Cardiac muscle cell (in vitro differentiated cells and primary cell): ENCODE data around the gene NLRP14. TPM values are rescaled to one million over a fixed set of nuclear protein-coding genes. Genes with fewer than 3 reads are reported as not detected.
A peak's percentile ranks its signal among the peaks of the same experiment; 100 is the strongest.

ENCODE experiments used
- DNase-seq, 2 donors: peaks; one replicate each; pipeline versions ENCODE4 v3.0.0 to v3.0.0-alpha.2; 2010 to 2017; ENCODE audit warnings: low read depth in 1 of 2, low spot score in 1 of 2
- H3K27ac ChIP-seq: fragments of 200-600 bp; sonication (generic); 2 replicates; pipeline ENCODE4 v1.5.1; 2016
- H3K27me3 ChIP-seq: fragments of 200-600 bp; sonication (generic); 2 replicates; pipeline ENCODE4 v1.6.0; 2016; ENCODE audit warnings: control low read depth
- H3K36me3 ChIP-seq: fragments of 200-600 bp; sonication (generic); 2 replicates; pipeline ENCODE4 v1.5.1; 2016; ENCODE audit warnings: control low read depth
- H3K4me1 ChIP-seq: fragments of 200-600 bp; sonication (generic); 2 replicates; pipeline ENCODE4 v1.8.1; 2017; ENCODE audit warnings: low read depth, mild to moderate bottlenecking, mixed run types
- H3K4me3 ChIP-seq: fragments of 200-600 bp; sonication (generic); 2 replicates; pipeline ENCODE4 v1.5.1; 2016; ENCODE audit warnings: mild to moderate bottlenecking
- H3K9me3 ChIP-seq: fragments of 200-600 bp; sonication (generic); 2 replicates; pipeline ENCODE4 v1.5.1; 2017; ENCODE audit warnings: low read depth, mild to moderate bottlenecking, control low read depth
- polyA plus RNA-seq: library from polyadenylated mRNA; unstranded; fragments of >200 nt; fragmentation: Nextera tagmentation; extraction: Ambion mirVana; gene quantifications from 2 replicates; pipeline ENCODE4 v1.2.1, GENCODE V29; 2016
- total RNA-seq: library from RNA; depleted of rRNA; stranded (reverse); fragments of >200 nt; gene quantifications from 2 replicates; pipeline ENCODE4 v1.2.3, GENCODE V29; 2016
- TF ChIP-seq, protein P1 (sequence below): IDR thresholded peaks from 2 replicates; pipeline ENCODE4 v1.5.1; 2012; ENCODE audit warnings: low read depth, mild to moderate bottlenecking, low read length

NLRP14 gene
- total and polyA plus RNA-seq, 2 experiments from 2014 or later, result 0.92 to 1.0 TPM

DNA sequence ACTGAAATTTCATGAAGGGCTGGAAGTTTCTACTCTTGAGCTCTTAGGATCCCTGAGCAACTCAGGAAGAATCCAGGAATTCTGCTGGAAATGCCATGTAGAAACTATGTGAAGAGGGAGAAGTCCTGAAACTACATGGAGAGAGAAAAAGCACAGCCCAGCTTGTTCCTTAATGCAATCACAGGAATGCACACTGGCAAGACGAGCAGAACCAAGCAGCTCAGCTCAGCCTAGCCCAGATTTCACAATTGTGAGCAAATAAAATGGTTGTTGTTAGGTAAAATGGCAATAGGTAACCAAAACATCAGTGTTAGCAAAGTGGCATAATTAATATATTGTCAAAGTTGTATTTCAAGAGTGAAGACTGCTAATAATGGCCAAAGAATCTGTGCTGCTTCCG is 28.3 kb upstream of the NLRP14 start:
- no peaks in the 10 kb centered on the region for H3K9me3 ChIP-seq
- no peak overlapping the region for H3K27ac ChIP-seq
- DNase-seq, result peak in 1 of 2 donors; percentile 25
- H3K4me3 ChIP-seq, result no peak overlapping the region
- no peaks in the 10 kb centered on the region for H3K36me3 ChIP-seq
- TF ChIP-seq, protein P1, sequence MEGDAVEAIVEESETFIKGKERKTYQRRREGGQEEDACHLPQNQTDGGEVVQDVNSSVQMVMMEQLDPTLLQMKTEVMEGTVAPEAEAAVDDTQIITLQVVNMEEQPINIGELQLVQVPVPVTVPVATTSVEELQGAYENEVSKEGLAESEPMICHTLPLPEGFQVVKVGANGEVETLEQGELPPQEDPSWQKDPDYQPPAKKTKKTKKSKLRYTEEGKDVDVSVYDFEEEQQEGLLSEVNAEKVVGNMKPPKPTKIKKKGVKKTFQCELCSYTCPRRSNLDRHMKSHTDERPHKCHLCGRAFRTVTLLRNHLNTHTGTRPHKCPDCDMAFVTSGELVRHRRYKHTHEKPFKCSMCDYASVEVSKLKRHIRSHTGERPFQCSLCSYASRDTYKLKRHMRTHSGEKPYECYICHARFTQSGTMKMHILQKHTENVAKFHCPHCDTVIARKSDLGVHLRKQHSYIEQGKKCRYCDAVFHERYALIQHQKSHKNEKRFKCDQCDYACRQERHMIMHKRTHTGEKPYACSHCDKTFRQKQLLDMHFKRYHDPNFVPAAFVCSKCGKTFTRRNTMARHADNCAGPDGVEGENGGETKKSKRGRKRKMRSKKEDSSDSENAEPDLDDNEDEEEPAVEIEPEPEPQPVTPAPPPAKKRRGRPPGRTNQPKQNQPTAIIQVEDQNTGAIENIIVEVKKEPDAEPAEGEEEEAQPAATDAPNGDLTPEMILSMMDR, result no peak
- H3K27me3 ChIP-seq, result no peaks in the 10 kb centered on the region
- no peaks in the 10 kb centered on the region for H3K4me1 ChIP-seq

DNA sequence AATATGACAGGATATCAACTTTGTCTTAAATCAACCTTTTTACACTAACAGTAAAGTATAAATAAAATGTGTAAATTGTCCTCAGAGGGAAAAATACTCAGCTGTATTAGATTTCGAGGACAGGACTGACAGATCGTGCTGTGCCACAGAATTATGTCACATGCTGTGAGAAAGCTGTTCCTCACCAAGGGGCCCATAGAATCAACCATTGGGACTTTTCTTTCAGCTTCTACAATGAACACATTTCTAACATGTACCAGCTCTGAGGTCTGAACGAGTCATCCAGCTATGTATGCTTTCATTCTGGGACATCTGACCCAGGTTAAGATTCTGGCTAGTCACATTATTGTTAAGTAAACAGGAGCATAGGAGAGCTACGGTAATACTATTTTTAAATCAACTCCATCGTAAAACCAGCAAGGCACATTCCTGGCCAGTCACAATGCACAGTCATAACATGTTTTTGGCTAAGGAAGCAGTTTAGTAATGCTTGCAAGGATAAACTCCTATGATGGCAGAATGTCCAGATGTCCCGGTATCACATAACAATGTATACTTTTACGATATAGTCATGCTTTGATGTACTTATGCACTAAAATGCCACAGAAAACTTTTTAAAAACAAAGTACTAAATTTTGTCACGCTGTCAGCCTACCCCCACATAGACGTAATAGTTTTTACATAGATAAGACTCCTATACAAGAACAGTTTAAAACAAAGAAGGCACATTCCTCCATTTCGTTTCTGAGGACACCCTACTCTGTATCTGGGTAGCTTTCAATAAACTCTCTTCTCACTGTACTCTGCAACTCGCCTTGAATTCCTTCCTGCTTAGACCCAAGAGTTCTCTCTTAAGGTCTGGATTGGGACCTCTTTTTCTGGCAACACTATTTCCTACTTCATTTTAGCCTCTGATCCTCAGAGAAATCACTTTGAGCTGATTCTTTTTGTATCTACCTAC is 27.5 kb upstream of the NLRP14 start:
- Histone ChIP-seq H3K4me3 (no peak overlapping the region), H3K27me3 (no peaks in the 10 kb centered on the region), H3K27ac (no peak overlapping the region), H3K4me1 (no peaks in the 10 kb centered on the region), H3K9me3 (no peaks in the 10 kb centered on the region), H3K36me3 (no peaks in the 10 kb centered on the region)
- TF ChIP-seq, protein P1, result no peak
- DNase-seq, result peak in 1 of 2 donors; percentile 68

DNA sequence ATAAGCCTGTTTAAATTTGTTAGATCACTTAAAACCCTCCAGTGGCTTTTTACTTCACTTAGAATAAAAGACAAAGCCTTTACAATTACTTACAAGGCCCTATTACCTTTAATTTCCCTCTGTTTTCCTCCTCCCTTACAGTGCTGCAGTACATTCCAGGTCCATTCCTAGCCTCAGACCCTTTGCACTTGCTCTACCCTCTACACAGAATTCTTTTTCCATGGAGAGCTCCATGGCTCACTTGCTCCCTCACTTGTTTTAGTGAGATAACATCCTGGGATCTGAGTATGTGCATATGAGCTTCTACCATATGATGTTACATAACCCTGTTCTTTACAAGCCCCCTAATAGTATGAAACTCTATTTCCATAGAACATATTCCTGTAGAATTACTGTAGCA is 24.6 kb upstream of the NLRP14 start:
- DNase-seq, result no peak
- H3K36me3 ChIP-seq, result no peaks in the 10 kb centered on the region
- H3K27me3 ChIP-seq, result no peaks in the 10 kb centered on the region
- TF ChIP-seq, protein P1, result no peak
- no peak overlapping the region for H3K4me3 ChIP-seq
- no peaks in the 10 kb centered on the region for H3K4me1 ChIP-seq
- H3K9me3 ChIP-seq, result no peaks in the 10 kb centered on the region
- no peak overlapping the region for H3K27ac ChIP-seq

DNA sequence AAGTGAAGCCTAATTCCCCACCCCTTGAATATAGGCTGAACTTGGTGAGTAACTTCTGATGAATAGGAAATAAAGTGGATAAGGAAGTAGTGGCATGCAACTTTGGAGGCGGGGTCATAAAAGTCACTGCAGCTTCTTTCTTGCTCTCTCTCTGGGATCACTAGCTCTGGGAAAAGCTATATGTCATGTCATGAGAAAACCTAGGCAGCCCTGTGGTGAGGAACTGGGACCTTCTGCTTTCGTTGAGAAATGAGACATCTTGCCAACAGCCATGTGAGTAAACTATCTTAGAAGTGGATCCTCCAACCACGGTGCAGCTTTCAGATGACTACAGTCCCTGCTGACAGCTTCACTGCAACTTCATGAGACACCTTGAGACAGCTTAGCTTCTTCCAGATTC is 15.8 kb upstream of the NLRP14 start:
- H3K4me1 ChIP-seq, result no peaks in the 10 kb centered on the region
- DNase-seq, result peak in 1 of 2 donors; percentile 36
- H3K9me3 ChIP-seq, result no peaks in the 10 kb centered on the region
- H3K27me3 ChIP-seq, result no peaks in the 10 kb centered on the region
- TF ChIP-seq, protein P1, result no peak
- no peak overlapping the region for H3K4me3 ChIP-seq
- no peak overlapping the region for H3K27ac ChIP-seq
- H3K36me3 ChIP-seq, result no peaks in the 10 kb centered on the region

DNA sequence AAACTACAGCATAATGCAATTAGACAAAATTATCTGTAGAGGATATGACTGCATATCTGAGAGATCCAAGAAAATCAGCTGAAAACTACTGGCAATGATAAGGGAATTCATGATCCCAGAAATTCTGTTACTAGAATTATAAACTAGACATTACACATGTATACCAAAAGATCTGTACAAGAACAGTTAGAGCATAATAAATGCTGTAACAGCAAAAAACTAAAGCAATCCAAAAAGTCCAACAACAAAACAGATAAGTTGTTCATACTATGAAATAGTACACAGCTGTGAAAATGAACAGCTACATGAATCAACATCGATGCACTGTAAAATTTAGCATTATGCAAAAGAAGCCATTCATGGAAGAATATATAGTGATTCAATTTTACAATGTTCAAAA is 6.2 kb upstream of the NLRP14 start:
- TF ChIP-seq, protein P1, result no peak
- Histone ChIP-seq H3K4me1 (peaks cover 18% of the 10 kb centered on the region), H3K36me3 (no peaks in the 10 kb centered on the region), H3K4me3 (no peak overlapping the region), H3K9me3 (no peaks in the 10 kb centered on the region), H3K27me3 (no peaks in the 10 kb centered on the region), H3K27ac (no peak overlapping the region)
- no peak for DNase-seq
